Measurements from ENCODE around the gene KCTD6.

KCTD6 gene

DNA sequence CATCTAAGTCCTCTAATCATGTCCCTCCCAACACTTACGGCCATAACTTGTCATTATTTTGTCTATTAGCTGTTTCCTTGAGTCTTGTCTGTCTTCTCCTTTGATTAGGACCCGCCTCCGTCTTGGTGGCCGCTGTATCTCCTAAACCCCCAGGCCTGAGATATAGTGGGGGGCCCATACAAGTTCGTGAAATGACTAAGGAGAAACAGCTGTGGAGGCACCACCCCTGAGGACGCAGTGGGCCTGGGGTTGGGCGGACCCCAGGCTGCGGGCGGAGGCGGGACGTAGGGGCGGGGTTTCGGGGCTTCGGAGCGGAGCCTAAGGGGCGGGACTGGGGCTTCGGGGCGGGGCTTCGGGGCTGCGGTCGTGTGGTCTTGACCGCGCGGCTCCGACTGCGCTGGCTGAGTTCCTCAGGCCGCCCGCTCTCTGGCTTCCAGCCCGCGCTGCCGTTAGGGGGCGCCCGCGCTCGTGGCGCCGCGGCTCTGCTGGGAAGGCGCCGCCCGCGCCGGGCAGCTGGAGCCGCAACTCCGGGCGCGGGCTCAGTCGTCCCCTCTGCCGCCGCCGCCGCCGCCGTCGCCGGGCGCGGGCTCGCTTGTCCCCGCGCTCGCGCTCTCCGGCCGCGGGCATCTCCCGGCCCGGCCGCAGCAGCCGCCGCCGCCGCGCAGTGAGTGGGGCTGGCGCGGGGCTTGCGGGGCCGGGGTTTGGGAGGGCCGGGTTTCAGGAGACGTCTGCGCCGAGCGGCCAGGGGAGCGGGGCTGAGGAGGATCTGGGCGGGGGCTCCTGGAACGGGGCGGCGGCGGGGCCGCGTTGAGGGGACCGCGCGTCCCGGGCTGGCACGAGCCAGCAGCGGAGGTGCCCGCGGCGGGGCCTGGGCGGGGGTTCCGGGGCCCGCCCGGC lies at the start of gene KCTD6:
TSS of gene KCTD6 (plus strand) at position 591 of the 897 bp plus-strand sequence. CDS start 6,660 bp downstream, outside the sequence.
- DNase-seq: peak; percentile 20 to 79

DNA sequence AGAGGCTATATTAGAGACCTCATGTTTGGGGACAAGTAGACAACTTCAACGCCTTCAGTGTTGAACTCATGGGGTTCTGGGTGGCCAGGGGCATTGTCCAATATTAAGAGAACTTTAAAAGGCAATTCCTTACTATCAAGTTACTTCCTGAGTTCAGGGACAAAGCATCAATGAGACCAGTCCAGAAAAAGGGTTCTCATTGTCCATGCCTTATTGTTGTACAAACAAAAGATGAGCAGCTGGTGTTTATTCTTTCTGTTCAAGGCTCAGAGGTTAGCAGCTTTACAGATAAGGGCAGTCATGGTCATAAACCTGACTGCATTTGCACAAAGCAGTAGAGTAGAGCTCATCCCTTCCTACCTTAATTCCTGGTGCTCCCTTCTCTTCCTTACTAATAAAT lies 39.7 kb upstream of the KCTD6 start:
- no peak for DNase-seq

DNA sequence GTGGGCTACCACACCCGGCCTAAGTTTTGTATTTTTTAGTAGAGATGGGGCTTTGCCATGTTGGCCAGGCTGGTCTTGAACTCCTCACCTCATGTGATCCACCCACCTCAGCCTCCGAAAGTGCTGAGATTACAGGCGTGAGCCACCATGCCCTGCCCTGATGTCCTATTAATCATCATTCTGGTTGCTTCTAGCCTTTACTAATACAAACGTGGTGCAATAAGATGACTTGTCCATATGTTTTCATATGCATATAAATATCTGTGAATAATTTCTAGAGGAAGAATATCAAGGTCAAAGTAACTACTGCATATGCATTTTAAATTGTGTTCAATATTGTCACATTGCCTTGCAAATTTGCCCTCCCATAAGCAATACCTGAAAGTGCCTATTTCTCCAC lies 32.7 kb upstream of the KCTD6 start:
- no peak for DNase-seq

DNA sequence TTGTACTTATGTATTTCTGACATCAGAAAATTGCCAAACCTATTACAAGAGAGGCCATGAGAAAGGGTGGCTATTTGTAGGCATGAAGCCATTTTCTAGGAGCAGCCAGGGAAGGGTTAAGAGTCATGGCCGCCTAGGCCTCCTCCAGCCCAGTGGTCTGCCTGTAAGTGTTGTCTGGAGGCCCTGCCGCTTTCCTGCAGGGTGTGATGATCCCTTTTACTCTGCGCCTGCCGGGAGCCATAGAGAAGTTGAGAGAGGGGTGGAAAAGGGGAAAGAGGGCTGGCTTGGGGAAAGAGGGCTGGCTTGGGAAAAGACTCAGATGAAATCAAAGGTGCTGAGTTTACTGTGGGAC lies 29.1 kb upstream of the KCTD6 start:
- no peak for DNase-seq

DNA sequence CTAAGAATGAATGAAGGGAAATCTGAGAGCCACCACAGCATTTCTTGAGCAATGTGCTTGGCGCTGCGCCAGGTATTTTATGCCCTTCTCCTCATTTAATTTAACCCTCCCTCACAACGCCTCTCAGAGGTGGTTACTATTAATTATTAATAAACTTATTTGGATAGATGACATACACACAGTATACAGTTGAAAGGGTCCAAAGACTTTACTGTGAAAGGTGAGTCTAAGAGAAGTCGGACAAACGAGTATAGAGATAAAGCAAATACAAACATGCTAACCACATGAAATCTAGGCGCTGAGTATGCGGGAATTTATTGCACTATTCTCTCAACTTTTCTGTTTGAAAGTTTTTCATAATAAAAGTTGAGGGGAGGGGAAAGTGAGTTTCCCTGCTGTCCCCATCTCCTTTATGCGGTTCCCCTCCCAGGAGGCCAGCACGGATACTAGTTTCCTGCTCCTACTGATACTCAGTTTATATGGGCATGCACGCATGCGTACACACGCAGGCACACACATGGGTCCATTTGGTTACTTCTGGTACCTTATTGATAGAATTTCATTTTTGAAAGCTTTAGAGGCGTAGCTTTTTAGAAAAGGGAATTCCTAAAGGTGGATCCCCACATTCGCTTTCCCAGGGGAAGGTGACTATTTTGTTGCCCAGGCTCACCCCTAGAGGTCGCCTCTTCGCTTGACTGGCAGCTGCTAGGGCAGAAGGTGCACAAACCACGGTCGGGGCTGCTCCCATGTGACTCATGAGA lies 28.5 kb upstream of the KCTD6 start:
- DNase-seq: peak; percentile 8 to 70

DNA sequence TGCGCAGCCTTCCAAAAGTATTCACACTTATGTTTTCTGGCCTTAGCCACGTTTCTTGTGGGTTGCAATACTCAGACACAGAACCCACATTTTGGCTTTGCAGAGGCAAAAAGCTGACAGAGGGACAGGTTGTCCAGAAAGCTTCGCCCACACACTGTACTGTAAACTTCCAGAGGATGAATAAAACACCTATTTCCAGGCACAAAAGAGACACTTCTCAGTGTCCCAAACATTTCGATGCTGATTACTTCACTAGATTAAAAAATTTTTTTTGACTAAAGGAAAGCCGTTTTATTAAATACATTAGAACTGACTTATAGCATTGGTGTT lies 28.0 kb upstream of the KCTD6 start:
- DNase-seq: no peak

DNA sequence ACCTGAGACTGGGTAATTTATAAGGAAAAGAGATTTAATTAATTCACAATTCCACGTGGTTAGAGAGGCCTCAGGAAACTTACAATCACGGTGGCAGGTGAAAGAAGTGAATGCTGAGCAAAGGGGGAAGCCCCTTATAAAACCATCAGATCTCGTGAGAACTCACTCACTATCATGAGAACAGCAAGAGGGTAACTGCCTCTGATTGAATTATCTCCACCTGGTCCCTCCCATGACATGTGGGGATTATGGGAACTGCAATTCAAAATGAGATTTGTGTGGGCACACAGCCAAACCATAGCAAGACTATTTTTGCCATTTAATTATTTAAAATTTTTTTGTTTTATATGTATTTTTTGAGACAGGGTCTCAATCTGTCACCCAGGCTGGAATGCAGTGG lies 27.0 kb upstream of the KCTD6 start:
- DNase-seq: no peak

DNA sequence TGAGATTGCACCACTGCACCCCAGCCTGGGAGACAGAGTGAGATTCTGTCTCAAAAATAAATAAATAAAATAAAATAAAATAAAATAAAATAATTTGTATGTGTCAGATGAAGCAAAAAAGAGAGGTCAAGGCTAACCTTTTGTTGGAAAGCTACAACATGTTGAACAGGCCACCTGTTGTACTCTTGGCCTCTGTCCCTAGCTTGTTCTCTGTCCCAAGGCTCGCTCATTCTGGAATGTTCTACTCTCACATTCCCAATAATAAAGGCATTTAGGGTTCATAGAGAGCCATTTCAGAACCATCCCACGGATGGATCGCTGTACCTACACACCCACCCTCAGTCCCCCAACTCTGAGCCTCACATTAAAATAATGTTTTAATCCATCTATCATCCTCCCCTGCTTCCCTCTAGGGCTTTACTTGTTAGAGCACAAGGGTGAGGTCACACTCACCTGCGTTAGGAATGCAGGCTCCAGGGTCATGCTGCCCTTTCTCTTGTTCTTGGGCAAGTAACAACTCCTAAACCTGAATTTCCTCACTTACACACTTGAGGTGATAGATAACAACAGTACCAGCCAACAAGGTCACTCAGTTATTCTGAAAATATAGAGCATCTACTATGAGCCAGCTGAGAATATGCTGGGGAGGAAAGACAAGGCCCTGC lies 24.9 kb upstream of the KCTD6 start:
- no peak for DNase-seq

DNA sequence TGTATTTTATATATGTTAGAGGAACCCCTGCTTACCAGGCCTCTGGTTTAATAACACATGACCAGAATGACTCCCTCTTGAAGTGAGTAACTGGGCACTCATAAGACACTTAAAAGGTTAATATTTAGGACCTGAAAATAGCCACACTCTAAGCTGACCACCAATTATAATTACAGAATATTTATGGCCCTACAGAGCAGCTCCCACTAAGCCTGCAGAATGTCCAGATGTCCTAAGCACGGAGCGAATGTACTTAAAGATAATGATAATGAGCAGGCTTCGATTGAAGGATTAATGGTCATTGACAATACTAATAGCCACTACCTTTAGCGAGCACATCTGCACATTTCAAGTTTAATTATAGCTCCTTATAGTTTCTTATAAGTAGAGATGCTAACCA lies 22.8 kb upstream of the KCTD6 start:
- DNase-seq: no peak

DNA sequence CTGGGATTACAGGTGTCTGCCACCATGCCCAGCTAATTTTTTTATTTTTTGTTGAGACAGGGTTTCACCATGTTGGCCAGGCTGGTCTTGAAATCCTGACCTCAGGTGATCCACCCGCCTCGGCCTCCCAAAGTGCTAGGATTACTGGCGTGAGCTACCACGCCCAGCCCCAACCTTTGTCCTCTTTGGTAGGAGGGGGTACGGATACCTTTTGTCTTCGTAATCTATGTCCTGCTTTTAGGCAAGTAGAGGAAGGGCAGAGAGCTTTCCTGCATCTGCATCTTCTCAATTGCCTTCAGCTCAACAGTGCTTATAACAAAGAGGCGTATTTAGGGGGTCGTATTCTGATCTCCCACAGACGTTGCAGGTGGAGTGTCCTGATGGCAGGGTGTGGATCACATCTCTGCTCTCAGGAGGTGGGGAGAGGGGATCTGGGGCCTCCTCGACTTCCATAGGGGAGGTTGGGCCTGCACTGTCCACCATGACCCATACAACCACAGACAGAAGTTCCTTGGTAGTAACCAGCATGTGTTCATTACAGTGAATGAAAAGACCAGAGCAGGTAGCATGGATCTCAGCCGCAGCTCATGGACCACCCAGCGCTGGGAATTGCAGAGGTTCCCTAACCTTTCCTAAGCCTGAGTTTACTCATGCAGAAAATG lies 21.4 kb upstream of the KCTD6 start:
- DNase-seq: no peak

DNA sequence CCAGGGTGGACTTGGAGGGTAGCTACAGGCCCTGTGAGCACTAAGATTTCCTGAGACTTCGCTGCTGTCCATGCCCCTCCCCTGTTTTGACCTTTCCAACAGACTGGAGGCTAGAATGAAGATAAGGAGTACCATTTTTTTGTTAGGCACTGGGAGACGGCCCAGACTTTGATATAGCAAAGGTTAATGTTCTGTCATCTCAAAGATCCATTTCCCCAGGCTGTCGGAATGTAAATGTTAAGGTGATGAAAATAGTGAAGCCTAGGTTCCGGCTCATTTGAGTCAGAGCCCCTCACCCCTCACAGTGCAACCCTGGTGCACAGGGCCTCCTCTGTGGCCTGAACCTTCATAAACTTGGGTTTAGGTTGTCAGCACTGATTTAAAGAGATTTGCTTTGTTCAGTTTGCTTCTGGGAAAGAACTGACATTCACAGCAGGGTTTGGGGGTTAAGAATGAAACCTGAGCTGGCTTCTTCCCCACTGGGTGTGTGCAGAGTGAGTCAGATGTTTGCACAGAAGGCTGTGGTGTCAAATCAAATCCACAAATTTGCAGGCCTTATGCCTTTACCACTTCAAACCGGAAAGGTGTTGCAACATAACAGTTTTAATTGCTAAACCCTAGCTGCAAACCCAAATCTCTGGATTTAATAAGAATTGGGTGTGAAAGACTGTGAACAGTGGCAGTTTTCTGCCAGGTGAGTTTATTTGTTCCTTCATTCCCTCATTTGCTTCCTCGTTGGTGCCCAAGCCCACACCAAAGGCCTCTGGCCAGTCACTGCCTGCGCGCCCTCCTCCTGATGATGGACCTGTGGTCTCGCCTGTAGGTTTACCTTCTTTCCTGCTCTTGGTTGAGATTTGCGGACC lies 20.6 kb upstream of the KCTD6 start:
- DNase-seq: peak; percentile 14 to 77

DNA sequence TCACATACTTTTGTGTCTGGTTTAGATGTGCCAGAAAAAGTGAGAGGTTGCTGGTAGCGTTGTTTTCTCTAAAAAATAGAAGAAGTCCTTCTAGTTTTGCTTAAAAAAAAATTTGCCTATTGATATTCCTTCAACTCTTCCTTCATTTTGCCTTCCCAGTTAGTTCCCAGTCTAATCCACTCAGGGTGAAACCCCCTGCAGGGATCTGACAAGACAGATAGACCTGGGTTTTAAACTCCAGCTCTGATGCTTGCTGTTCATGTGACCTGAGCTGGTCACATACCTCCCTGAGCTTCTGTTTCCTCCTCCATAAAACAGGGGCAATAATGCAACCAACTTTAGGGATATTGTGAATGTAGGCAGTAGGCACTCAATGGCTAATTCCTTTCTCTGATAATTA lies 18.6 kb upstream of the KCTD6 start:
- DNase-seq: no peak

DNA sequence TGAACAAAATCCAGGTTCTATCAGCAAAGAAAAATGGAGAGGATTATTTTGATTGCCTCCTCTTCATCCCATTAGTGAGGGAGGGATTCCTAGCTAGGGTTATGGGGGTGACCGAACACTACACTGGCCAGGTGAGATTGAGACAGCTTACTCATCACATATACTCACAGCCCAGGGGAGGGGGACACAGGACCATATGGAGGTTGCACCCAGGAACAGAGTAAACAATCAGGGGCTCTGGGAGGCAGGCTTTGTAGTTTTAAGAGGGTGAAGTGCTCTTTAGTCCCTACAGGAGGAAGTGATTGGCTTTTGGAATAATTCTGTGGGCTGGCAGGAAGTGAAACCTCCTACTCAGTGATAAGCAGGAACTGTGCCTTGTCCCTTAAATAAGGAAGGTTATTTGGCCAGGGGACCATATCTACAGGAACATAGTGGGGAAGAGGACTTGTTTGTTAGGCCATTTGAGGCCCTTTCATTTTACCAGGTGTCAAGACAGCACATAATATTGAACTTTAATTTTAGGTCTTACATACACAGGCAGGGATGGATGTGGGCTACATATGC lies 17.5 kb upstream of the KCTD6 start:
- DNase-seq: no peak

DNA sequence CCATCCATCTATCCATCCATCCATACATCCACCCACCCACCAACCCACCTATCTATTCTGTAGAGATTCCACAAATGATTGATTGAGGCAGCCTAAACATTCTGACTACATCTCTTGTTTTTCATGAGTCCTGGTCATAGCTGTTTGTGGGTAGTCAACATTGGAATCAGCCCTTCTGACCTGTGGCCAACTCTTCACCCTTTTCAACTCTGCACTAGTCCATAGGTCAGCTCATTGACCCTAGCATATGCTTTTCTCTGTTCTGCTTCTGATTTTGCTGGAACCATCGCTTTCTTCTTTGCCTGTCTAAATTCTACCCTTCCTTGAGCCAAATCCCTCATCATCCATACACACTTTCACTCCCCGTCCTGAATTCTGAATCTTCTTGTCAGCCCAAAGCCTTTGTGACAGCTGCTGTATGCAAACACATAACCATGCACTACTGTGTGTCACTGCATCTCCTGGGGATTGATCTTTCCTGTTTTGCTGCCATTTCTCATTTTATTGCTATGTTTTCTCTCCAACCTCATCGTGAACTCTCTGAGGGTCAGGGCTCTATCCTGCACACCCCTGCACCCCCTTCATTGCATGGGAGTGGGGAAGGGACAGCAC lies 16.8 kb upstream of the KCTD6 start:
- DNase-seq: no peak

DNA sequence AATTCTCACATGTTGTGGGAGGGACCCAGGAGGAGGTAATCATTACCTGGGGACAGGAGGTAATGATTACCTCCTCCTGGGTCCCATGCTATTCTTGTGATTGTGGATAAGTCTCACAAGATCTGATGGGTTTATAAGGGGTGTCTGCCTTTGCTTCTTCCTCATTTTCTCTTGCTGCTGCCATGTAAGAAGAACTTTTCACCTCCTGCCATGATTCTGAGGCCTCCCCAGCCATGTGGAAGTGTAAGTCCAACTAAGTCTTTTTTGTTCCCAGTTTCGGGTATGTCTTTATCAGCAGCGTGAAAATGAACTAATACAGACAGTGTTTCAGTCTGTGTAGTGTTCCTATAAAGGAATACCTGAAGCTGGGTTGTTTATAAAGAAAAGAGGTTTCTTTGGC lies 13.1 kb upstream of the KCTD6 start:
- DNase-seq: no peak

DNA sequence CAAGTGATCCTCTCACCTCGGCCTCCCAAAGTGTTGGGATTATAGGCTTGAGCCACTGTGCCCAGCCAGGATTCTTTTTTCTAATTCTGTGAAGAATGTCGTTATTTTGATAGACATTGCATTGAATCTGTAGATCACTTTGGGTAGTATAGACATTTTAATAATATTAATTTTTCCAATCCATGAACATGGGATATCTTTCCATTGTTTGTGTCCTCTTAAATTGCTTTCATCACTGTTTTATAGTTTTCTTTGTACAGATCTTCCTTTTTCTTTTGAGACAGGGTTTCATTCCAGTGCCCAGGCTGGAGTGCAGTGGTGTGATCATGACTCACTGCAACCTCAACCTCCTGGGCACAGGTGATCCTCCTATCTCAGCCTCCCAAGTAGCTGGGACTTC lies 11.6 kb upstream of the KCTD6 start:
- no peak for DNase-seq

DNA sequence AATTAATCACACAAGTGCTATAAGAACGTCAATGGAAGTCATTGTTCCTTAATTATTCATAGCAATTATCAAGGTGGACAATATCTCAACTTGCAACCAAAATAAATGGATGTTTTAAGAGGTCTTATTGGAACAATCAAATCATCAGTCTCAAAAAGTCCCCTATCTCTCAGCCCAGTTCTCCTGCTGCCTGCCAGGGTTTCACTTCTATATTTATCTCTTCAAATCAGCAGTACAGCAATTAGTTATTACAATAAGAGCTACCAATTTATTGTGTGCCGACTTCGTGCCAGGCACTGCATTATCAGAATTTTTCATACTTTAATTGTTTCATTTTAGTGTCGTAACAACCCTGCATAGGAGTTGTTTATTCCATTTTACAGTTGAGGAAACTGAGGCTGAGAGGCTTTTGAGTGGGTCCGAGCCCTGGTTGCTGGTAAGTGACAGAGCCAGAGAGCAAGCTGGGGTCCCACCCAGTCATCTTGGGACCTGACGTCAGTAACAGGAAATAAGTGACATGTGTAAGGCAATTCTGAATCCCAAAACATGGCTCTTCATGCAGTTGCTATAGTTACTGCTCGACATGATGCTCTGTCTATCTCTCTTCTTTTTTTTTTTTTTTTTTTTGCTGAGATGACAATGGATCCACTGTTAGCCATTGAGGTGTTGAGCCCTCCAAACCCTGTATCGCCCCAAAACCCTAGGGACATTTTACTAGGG lies 8.8 kb upstream of the KCTD6 start:
- DNase-seq: no peak

DNA sequence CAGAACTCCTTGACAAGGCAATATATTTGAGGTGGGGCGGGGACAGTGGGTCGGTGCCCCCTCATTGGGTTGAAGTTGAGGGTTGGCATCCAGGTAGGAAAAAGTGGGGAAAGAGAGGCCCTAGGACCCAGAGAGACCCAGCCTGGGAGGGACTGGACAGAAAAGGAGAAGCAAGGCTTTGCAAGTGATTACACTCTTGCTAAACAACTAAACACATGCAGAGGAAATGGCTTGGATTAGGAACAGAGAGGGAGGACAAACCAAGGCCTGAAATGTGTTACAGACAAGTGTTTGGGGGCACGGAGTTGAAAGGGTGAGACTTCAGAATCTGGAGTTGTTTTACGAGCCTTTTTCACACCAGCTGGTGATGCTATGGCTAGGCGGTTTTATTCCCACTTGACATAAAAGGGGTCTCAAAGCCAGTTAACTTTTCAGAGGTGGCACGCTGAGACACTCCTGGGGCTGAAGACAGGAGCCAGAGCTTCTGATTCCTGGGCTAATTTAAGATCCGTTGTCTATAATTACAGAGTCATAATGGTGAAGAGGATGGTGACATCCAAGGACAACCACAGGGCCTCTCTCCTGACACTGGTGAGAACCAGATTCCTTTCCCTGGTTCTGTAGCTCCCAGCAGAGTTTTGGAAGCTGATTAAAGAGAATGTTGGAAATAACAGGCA lies 7.7 kb upstream of the KCTD6 start:
- no peak for DNase-seq

DNA sequence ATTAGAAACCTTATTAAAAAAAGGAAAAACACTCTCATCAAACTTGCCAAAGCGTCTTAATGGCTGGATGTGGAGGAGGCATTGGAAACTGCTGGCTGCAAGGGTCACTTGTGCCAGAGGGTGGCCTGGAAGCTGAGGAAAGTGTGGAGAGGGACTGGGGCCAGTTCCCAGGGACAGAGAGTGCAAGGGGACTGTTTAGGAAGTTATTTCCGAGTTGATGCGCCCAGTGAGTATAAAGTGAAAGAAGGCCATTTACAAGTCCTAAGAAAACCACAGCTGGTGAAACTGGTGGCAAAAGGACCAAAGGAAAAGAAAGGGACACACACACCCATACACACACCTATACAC lies 7.2 kb upstream of the KCTD6 start:
- no peak for DNase-seq

DNA sequence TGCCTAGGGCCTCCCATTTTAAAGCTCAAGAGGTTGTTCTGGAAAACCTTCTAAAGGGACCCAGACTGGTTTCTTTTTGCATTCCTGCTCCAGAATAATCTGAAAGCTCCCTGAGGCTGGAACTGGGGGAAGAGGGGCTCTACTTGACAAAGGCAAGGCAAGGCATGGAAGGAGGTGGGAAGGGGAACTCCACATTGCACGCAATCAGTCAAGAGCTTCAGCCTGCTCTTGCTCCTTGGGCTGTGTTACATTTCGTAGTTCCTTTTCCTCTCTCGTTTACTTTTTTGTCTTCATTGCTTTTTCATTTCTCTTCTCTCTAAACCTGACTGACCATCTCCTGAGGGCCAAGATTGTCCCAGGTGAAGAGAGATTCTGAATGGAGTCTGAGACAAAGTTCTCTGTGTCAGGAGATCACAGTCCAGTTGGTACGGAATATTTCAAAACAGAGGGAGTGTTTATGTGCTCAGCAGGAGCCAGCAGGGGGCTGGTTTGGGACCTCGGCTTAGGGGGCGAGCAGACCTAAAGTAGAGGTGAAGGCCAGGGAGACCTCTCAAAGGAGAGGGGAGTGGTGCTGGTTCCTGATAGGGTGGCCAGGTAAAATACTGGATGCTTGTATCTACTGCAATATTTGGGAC lies 6.0 kb upstream of the KCTD6 start:
- no peak for DNase-seq
